ENCODE measurements around the gene KDM2A.

DNA sequence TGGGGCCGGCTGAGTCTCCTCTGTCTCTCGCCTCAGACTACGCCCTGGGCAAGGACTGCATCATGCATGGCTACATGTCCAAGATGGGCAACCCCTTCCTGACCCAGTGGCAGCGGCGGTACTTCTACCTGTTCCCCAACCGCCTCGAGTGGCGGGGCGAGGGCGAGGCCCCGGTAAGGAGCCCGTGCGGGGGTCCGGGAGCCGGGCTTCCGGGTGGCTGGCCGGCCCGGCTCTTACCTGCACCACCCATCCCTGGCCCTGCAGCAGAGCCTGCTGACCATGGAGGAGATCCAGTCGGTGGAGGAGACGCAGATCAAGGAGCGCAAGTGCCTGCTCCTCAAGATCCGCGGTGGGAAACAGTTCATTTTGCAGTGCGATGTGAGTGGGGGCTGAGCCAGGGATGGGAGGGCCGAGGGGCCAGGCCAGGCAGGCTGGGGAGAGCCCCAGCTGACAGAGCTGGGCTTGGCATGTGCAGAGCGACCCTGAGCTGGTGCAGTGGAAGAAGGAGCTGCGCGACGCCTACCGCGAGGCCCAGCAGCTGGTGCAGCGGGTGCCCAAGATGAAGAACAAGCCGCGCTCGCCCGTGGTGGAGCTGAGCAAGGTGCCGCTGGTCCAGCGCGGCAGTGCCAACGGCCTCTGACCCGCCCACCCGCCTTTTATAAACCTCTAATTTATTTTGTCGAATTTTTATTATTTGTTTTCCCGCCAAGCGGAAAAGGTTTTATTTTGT lies 165.9 kb downstream of the KDM2A start:
- TF ChIP-seq, protein P1, sequence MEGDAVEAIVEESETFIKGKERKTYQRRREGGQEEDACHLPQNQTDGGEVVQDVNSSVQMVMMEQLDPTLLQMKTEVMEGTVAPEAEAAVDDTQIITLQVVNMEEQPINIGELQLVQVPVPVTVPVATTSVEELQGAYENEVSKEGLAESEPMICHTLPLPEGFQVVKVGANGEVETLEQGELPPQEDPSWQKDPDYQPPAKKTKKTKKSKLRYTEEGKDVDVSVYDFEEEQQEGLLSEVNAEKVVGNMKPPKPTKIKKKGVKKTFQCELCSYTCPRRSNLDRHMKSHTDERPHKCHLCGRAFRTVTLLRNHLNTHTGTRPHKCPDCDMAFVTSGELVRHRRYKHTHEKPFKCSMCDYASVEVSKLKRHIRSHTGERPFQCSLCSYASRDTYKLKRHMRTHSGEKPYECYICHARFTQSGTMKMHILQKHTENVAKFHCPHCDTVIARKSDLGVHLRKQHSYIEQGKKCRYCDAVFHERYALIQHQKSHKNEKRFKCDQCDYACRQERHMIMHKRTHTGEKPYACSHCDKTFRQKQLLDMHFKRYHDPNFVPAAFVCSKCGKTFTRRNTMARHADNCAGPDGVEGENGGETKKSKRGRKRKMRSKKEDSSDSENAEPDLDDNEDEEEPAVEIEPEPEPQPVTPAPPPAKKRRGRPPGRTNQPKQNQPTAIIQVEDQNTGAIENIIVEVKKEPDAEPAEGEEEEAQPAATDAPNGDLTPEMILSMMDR (IDR thresholded peaks at IDR 0.05), result no peak
- TF ChIP-seq POLR2A (IDR thresholded peaks at IDR 0.05), result no peak
